Measurements from ENCODE around the gene SPAG5. TPM values are rescaled to one million over a fixed set of nuclear protein-coding genes. Genes with fewer than 3 reads are reported as not detected.
A peak's percentile ranks its signal among the peaks of the same experiment; 100 is the strongest.

The SPAG5 gene
- total and polyA plus RNA-seq, 9 of the 15 experiments (the other 6 are each of a cell fraction or from before 2014, with no cell fraction given): 94.4 to 286 (median 151) TPM

- TF ChIP-seq ATF7 (IDR thresholded peaks at IDR 0.05) (no peak; the same call in 1 of the 2 replicates), RBM22 (IDR thresholded peaks at IDR 0.05; ENCODE audit: low read depth, low read length, poor library complexity, severe bottlenecking) (peak; percentile 84), ZNF551 (CRISPR knock-in tag; IDR thresholded peaks at IDR 0.05) (no peak), TEAD2 (tag; IDR thresholded peaks at IDR 0.05) (no peak), MNT (conservative IDR thresholded peaks at IDR 0.05) (0 out of 4 replicates have a peak, but pooled peaks of 1 of the 2 experiments have one; percentile 25), NCOA6 (IDR thresholded peaks at IDR 0.05) (no peak), NR2F6 (CRISPR knock-in tag; IDR thresholded peaks at IDR 0.05) (no peak), ZBTB12 (CRISPR knock-in tag; IDR thresholded peaks at IDR 0.05) (no peak), SMAD4 (CRISPR knock-in tag; conservative IDR thresholded peaks at IDR 0.05) (peak; percentile 28; the same call in 1 of the 2 replicates), MCM2 (IDR thresholded peaks at IDR 0.05; ENCODE audit: low read depth) (no peak), SP2 (IDR thresholded peaks at IDR 0.05; ENCODE audit: extremely low read depth, low read depth, low read length, poor library complexity, severe bottlenecking) (no peak), CREB5 (CRISPR knock-in tag; IDR thresholded peaks at IDR 0.05) (no peak), GTF2F1 (IDR thresholded peaks at IDR 0.05; ENCODE audit: low read depth, low read length) (no peak), SAP30 (IDR thresholded peaks at IDR 0.05; ENCODE audit: borderline replicate concordance, insufficient read depth, low read depth, low read length, poor library complexity, severe bottlenecking) (peak; percentile 67), MEF2A (IDR thresholded peaks at IDR 0.05; ENCODE audit: control insufficient read depth, low read depth, low read length) (no peak), RB1 (IDR thresholded peaks at IDR 0.05; ENCODE audit: low read depth) (0 out of 2 replicates have a peak, but pooled peaks have one; percentile 54), MEIS2 (IDR thresholded peaks at IDR 0.05; ENCODE audit: partially characterized antibody) (no peak), PHF20 (IDR thresholded peaks at IDR 0.05; ENCODE audit: partially characterized antibody) (peak; percentile 46), HDGF (IDR thresholded peaks at IDR 0.05) (no peak)
- TF ChIP-seq, protein P1, sequence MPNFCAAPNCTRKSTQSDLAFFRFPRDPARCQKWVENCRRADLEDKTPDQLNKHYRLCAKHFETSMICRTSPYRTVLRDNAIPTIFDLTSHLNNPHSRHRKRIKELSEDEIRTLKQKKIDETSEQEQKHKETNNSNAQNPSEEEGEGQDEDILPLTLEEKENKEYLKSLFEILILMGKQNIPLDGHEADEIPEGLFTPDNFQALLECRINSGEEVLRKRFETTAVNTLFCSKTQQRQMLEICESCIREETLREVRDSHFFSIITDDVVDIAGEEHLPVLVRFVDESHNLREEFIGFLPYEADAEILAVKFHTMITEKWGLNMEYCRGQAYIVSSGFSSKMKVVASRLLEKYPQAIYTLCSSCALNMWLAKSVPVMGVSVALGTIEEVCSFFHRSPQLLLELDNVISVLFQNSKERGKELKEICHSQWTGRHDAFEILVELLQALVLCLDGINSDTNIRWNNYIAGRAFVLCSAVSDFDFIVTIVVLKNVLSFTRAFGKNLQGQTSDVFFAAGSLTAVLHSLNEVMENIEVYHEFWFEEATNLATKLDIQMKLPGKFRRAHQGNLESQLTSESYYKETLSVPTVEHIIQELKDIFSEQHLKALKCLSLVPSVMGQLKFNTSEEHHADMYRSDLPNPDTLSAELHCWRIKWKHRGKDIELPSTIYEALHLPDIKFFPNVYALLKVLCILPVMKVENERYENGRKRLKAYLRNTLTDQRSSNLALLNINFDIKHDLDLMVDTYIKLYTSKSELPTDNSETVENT (CRISPR knock-in tag; IDR thresholded peaks at IDR 0.05): peak; percentile 74; the same call in 1 of the 2 replicates
Measured at GRCh38 chr17:28552176-28552999, 46.4 kb downstream of the SPAG5 start, which contains the start of gene UNC119 (continued).

All from K562 (cell line).